ENCODE measurements around the gene C1orf52.

C1orf52 gene

DNA sequence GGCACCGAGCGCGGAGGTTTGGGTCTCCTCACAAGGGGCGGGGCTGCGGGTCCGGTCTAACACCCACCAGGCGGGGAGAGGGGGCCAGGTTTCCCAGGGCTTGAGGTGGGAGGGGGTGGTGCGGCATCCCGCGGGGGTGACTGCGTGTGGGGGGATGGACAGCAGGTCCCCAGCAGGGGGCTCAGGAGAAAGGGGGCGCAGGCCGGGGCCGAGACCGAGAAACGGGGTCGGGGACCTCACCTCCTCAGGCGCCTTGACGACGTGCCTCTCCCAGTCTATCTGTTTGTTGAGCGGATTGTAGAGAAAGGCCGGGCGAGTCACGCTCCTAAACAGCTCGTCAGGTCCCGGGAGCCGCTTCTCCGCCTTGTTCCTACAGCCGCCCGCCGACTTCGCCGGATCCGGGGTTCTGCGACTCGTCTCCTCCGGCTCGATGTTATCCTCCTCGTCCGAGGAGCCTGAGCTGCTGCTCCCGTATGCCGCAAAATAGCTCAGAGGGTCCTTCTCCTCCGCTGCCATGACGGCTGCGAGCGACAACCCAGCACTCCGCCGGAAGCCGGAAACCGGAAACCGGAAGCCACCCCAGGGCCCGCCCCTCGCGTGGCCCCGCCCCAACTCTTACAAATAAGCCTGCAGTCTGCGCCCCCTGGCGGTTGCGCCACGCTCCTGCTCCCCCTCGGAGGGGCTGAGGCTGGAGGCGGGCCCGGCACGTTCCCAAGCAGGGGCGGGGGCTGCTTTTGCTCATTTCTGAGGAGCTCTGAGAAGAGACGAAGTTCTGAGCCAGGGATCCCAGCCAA lies at the start of gene C1orf52:
TSS of gene C1orf52 (minus strand) at position 545 of the 794 bp plus-strand sequence. CDS start at position 516, 29 bp downstream.
- peak; percentile 97 for DNase-seq

DNA sequence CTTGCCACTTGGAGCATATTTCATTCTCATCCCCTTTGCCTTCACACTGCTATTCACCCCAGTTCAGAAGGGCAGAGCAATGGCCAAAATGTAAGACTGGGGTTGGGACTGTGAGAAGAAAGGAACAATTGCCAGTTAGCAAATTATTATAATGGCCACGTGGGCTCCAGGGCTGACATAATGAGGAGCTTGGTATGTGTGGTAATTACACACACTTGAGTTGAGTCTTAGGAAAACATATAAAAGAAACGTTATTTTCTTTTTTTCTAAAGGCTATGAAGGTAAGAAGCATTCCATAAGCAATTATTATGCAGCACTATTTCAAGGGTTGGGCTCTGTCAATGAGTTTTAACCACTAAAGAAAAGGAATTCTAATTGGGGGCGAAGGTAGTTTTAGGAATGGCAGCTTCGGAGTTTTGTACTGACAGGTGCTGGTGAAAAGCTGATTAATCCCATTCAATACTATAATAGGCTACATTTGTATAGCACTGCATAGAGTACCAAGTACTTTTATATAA lies 49.4 kb upstream of the C1orf52 start:
- peak; percentile 52 for DNase-seq

DNA sequence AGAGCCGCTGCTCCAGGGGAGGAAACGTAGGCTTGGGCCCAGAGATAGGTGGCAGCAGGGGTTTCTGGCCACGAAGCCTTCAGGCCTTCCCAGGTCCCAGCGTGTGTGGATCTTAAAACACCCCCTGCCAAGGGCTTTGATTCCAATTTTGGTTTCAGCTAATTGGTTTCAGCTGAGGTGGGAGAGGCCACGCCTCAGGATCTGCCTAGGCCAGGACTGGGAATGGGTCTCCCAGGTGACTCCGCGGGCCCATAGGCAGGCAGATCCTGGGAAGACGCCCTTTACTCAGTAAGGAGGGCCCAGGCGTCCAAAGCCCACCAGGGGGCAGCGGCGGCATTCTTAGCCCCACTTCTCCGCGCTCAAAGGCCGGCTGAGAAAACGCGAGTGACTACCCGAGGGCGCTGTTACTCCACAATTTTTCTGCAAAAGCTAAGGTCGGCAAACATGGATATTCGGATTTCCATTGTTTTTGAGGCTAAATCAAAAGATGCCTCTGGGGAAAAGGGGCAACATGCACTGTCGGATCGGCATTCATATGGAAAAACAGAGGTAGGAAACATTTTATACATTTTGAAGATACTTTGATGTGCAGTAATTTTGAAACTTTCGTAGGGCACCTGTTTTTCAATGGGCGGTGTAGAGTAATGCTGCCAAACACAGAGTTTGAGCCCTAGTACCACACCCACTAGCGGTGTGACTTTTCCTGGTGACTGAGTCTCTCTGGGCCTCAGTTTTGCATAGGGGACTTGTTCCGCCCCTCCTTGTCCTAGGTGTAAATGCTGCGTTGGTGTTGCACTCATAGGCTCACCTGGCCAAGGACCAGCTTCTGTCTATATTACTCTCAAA lies 48.7 kb upstream of the C1orf52 start:
- DNase-seq, result peak; percentile 95

DNA sequence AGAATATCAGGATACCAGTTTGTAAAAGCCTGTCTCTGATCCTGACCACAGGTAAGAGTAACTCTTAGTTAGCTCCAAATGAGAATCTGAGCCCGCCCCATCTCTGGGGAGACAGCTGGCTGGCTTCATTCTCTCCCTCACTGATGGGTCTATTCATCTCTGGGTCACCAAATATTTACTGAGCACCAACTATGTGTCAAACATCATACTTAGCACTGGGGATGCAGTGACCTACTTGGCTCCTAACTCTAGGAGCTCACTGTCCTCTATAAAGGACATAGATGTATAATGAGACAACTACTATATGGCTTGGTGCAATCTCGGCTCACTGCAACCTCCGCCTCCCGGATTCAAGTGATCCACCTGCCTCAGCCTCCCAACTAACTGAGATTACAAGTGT lies 46.8 kb upstream of the C1orf52 start:
- no peak for DNase-seq

DNA sequence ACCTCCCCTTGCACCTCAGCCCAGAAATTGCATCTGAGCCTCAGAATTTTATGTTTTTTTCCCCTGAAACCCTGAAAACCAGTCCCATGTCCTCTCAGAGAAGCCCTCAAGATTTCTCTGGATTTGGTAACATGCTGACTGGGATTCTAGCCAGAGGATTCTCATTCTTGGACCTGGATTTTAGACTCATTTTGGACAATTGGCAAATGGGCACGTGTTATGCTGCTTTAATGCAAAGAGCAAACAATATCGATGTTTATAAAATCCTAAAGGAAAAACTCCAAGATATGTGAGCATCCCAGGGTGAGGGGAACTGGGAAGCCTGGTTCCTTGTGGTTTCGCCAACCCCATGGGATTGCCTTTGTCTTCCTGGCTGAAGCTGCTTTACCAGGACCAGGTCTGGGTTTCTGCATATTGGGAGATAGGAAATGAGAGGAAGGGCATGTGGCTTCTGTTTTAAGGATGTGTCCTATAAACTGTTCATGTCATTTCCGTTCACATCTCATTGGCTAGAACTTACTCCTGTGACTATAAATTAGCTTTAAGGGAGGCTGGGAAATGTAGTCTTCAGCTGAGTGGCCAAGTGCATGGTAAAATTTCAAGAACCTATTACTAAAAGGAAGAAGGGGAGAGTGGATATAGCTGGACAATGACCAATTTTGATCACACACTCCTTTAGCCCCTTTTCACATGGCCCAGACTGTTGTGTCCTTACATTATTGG lies 44.1 kb upstream of the C1orf52 start:
- no peak for DNase-seq

DNA sequence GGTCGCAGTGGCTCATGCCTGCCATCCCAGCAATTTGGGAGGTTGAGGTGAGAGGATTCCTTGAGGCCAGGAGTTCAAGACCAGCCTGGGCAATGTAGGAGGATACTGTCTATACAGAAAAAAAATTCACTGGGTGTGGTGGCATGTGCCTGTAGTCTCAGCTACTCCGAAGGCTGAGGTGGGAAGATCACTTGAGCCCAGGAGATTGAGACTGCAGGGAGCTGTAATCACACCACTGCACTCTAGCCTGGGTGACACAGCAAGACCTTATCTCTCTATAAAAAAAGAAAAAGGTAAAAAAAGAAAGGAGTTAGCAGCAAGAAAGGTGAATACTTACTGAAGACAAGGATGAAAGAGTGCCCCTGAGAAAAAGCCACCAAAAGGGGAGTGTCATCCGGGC lies 40.7 kb upstream of the C1orf52 start:
- DNase-seq, result no peak

DNA sequence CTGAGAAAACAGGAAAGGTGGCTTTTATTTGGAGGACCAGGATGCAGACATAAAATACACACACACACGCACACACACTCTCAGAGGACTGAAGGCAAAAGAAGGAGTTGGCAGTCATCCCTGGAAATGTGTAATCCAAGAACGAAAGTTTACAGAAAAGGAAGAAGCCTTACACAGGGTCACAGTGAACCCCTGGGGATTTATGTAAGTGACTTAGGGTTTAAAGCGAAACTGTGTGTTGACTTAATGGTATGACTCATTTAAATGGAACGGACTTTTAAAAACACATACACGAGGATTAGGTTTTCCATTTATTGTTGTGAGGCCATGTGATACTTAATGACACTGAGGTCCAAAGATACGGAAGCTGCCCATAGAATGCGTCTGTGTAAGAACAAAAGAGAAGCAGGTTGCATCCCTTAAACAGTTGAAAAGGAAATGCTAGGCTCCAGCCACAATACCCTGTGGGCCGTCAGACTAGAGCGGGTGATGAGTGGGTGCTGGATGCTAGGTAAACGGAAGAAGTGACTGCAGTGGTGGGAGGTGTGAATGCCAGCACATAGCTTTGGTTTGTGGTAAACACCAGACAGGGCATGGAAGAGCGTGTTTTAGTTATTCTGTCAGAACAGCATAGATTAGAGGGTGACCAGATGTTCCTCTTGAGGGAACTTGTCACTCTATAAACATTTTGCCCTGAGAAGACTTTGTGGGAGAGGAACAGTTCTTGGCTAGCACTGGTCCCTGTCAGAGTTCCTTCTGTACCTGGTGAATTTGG lies 38.6 kb upstream of the C1orf52 start:
- peak; percentile 17 for DNase-seq

DNA sequence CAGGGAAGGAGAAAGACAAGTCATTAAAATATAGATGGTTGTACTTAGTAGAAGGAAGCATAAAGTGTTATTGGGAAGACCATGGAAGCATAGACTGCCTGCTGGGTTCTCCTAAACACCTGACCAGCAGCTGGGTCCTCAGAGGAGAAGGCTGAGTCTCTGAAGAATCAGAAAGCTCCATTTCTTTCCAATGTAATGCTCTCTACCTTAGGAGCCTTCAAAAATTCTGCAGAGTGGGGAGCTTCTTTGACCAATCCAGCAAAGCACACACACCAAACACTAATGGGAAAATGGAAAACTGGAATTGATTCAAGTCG lies 38.0 kb upstream of the C1orf52 start:
- no peak for DNase-seq

DNA sequence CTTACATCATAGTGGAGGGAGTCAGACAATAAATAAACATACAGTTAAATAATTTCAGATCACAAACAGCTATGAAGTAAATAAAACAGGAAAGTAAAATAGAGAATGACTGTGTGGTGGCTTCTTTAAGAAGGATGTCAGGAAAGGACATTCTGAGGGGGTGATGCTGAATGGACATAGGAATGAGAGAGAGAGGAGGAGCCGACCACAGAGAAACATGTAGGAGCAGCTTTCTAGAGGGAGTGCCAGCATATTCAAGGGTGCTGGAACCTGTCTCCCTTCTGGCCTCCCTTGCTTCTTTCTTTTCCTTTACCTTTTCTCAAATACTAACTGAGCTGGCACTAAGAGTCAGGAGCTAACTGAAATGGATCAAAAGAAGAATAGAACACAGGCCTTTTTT lies 37.5 kb upstream of the C1orf52 start:
- DNase-seq, result no peak

DNA sequence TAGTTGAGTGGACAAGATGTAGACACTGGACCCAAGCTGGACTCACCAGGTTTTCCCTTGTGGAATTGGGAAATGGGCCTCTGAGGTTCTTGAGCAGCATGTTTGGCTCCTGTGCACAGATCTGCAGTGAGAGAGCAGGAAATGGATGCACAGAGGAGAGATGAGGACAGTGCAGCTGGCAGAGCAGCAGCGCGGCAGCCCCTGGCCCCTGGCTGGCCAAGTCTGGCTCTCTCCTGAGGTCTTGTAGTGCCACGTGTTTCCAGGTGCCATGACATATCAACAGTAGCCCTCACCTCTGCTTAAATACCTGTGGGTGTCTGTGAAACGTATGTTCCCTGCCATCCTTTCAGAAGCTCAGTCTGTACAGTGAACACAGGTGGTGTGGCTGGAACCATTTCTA lies 36.2 kb upstream of the C1orf52 start:
- no peak for DNase-seq

DNA sequence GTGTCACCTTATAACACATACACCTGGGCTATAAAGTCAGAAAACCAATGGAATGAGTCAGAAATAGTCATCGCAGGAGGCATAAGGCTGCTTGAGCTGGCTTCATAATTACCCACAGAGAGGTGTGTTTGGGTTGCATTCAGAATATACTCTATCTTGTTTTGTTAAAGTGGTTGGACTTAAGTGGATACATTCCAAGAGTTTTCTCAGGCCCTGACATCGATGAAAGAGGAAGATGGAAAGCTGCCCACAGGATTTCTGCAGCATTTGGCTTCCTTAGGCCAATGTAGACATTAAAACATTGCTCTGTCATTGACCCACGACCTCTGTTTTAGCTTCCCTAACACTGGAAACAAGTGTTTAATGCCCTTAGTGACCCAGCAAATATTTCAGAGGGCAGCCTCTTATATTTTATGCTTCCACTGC lies 35.6 kb upstream of the C1orf52 start:
- DNase-seq, result no peak

DNA sequence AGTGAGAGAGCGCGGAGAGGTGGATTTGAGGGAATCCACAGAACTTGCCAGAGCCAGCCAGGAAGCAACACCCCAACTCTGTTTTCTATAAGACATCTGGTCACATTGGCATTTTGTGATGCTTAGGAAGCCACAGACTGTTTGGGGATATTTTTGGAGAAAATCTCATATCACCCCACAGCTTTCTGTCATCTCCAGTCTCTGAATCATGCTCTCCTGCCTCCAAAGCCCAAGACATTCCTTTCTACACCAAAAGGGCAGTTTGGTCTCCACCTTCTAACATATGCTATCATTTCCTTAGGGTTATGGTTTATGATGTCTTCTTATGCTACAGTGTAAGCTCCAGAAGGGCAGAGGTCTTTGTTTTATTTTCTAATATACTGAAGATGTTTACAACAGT lies 31.4 kb upstream of the C1orf52 start:
- DNase-seq, result no peak

DNA sequence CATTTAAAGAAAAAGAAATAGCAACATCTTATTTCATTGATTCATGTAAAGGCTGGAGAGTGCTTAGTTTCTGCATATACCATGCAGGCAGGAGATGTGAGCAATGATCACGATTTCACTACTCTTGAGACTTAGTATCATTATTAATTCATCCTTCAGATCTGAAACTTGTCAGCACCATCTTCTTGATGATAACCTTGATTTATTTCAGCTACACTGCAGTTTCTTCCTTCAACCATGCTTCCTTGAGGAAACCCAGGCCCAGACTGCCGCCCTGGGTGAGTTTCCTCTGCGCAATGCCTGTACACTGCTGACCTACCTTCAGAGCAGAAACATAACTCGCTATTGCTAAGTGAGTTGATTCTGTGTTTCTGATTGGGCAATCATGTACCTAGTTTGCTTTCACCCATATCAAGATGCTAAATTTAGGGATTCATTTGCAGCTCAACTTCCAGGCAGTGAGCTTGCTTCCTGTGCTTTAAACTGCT lies 30.4 kb upstream of the C1orf52 start:
- DNase-seq, result no peak

DNA sequence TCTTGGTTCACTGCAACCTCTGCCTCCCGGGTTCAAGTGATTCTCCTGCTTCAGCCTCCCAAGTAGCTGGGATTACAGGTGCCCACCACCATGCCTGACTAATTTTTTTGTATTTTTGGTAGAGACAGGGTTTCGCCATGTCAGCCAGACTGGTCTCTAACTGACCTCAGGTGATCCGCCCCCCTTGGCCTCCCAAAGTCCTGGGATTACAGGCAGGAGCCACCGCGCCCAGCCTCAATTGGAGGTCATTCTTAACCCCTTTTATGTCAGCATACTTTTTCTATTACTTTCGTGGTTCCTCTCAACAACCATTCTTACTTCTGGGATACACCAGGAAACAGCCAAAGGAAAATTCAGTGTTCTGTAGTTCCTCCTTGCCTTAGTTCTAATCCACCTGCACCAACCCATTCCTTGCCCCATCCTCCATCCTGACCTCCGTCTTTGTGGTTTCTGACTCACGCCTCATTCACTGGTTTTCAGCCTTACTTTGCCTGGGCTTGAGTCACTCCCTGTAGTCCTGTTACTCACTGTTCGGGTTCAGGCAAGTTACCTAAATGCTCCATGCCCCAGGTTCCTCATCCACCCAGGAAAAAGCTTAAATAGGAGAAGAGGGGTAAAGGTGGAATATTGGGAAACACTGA lies 29.9 kb upstream of the C1orf52 start:
- DNase-seq, result no peak

DNA sequence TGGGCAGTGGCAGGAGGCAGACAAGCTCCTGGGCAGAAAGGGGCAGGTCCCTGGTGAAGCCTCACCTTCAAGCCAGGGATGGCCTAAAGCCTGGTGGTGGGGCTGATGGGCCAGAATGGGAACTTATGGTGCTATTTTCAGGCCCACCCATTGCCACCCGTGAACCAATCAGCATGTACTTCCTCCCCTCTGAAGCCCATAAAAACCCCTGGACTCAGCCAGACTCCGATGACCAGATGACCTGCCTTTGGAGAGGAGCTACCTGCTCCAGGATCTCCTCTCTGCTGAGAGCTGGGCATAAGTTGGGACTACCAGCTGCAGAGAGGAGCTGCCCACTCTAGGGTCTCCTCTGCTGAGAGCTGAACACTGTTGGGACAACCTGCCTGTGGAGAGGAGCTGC lies 24.7 kb upstream of the C1orf52 start:
- no peak for DNase-seq

DNA sequence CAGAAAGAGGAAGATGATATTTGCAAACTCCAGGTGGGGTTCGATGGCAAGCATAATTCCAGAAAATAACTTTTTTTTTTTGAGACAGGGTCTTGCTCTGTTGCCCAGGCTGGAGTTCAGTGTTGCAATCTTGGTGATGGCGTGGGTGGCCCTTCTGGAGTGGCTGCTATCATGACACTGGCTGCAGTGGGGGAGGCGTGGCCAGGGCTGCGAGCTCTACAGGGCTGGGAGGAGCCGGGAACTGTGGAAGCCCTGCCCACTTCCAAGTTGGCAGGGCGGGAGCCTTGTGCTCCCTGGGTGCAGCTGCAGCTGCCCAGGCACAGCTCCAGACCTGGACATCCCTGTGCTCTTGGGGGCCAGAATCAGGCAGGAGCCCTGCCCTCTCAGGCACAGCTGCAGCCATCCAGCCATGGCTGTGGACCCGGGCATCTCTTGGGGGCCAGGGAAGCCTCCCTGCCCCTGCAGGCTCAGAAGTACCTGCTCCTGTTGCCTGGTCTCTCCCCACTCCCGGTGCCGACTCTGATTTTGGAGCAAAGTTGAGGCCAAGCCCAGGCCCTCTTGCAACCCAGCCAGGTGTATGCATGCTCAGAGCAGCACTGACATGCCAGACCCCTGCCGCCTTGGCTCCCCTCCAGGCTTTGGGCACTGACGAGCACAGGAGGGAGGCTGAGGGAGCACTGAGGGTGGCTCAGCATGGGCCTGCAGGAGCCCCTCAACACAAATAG lies 24.2 kb upstream of the C1orf52 start:
- DNase-seq, result peak; percentile 44

DNA sequence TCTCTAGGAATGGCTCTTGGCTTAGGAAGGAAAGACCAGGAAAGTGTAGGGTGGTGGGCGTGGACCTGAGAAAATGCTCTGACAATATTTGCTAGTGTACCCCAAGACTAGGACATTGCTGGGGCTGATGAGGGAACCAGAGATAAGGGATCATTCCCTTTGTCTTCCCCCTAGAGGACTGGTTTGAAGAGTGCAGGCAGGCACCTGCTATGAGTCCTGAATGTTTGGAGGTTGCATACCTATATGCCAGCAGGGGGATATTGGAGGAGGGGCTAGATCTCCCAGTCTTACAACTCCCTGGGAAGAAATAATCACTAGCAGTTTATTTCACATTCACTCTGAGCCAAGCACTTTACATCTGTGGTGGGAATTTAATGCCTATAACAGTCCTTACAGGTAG lies 23.0 kb upstream of the C1orf52 start:
- DNase-seq, result peak; percentile 41

DNA sequence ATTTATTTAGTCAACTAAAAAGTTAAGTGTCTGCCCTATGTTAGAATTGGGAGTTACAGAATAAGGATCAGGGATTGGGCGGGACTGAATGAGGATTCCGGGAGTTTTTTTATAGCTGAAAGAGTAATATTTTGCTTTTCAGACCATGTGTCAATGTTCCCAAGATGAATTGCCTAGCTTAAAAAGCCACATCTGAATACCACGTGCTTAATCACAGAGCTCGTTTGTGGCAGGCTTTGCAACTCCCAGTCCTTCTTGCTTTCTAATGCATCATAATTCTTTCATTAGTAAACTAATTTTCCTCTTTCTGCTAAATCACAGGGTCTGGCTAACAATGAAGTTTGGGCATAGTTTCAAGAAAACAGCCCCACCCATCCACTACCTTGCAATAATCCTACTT lies 21.2 kb upstream of the C1orf52 start:
- DNase-seq, result no peak

DNA sequence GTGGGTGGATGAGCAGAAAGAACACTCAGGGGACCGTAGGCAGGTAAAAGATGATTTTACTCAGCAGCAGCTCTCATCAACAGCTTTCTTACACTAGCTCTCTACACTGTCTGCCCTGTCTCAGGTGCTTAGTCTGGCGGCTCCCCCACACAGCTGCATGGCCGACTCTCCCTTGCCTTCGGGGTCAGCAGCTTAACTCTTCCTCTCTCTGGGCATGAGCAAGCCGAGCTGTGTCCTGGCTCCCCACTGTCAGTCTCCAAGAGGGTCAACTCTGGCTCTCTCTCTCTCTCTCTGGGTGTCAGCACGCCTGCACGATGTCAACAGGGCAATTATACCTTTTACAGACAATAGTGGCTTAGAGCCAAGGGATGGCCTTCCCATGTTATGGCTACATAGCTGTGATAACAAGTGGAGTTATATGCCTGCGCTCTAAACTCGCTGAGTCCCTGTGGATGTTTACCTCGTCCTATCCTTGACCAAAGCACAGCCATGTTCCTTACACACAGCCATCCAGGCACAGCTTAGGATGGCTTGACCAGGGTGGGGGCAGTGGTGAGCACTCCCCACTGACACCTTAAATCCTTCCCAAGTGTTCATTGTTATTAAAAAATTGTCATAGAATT lies 20.1 kb upstream of the C1orf52 start:
- peak; percentile 15 for DNase-seq

DNA sequence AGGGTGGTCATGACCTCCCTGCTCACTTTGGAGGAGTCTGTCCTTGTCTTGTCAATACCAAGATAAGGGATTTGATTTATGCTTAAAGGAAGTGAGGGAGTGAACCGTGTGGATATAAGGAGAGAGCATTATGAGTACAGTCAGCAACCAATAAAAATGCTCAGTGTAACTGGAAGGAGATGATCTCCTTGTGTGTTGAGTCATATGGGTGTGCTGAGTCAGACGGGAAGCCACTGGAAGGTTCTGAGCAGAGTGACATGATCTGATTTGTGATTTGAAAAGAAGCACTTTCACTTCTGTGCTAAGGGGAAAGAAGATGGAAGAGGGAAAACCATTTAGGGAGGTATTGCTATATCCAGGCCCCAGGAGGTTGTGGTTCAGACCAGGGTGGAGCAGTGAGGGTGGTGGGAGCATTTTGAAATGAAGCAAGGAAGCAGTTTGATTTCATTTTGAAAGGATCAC lies 19.4 kb upstream of the C1orf52 start:
- no peak for DNase-seq

DNA sequence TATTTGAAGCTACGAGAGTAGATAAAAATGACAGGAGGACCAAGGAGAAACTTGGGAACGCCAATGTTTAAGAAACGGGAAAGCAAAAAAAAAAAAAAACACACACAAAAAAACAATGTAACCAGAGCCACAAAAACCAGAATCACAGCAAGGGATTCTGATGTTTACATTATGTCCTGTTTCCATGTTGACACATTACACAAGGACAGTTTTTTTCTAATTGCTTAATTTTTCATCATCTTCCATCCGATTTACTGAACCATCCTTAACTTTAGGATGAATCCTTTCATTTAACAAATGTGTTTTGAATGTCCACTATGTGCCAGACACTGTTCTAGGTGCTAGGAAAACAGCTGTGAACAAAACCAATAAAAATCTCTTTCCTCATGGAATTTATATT lies 18.3 kb upstream of the C1orf52 start:
- DNase-seq, result no peak

Measured in NCI-H82 (cell line).